A549 (cell line): ENCODE results near the gene NBEAL2. TPM values are rescaled to one million over a fixed set of nuclear protein-coding genes. Genes with fewer than 3 reads are reported as not detected.
A peak's percentile ranks its signal among the peaks of the same experiment; 100 is the strongest.

ENCODE experiments used
- ATAC-seq, 2 experiments: fragments of 200-7000 bp in 1 of 2; fragments of >200 bp in 1 of 2; cut with Nextera tagmentation in 1 of 2; cut with Tn5 transposase in 1 of 2; 3 replicates each; pipeline versions ENCODE4 v1.8.0 to v1.9.1; 2018 to 2020; ENCODE audit warnings: mild to moderate bottlenecking in 1 of 2, moderate library complexity in 1 of 2
- CTCF ChIA-PET: fragments of 300-600 bp; sonication (Branson Sonifier 250); formaldehyde crosslinking; extraction: SDS; loops from one replicate; lab custom pipeline; 2021; ENCODE audit warnings: antibody characterized with exemption, inconsistent platforms; lab: Yijun Ruan, JAX
- POLR2A ChIA-PET: fragments of 350-600 bp; formaldehyde crosslinking; extraction: SDS; loops from one replicate; lab custom pipeline; 2021; ENCODE audit warnings: antibody characterized with exemption, inconsistent platforms; lab: Yijun Ruan, JAX
- DNase-seq, 2 experiments: peaks; one replicate each; pipeline versions ENCODE4 v3.0.0 to v3.0.0-alpha.2; 2011 to 2016; ENCODE audit warnings: low read depth in 1 of 2, low spot score in 1 of 2
- FAIRE-seq: peaks from 2 replicates; lab custom pipeline; 2011; peaks lifted over from hg19 to GRCh38; lab: Jason Lieb, UNC
- H3K27ac ChIP-seq, 2 experiments: fragments of >200 bp; sonication (Bioruptor Twin); formaldehyde crosslinking; 3 replicates each; pipeline ENCODE4 v1.5.1; 2016 to 2017
- H3K4me1 ChIP-seq: fragments of >200 bp; sonication (Bioruptor Twin); formaldehyde crosslinking; 3 replicates; pipeline ENCODE4 v1.6.1; 2016
- H3K4me2 ChIP-seq: fragments of >200 bp; sonication (Bioruptor Twin); formaldehyde crosslinking; 3 replicates; pipeline ENCODE4 v1.6.1; 2016
- H3K4me3 ChIP-seq: fragments of >200 bp; sonication (Bioruptor Twin); formaldehyde crosslinking; 3 replicates; pipeline ENCODE4 v1.5.1; 2016
- H3K9me3 ChIP-seq: fragments of >200 bp; sonication (Bioruptor Twin); formaldehyde crosslinking; 3 replicates; pipeline ENCODE4 v1.6.1; 2016
- CEBPB ChIP-seq, 2 experiments: fragments of >200 bp in 1 of 2; sonication (Bioruptor Twin) in 1 of 2; formaldehyde crosslinking in 1 of 2; IDR thresholded peaks; 2 replicates each; pipeline ENCODE4 v1.6.1; 2012 to 2016
- CHD2 ChIP-seq: fragments of 150-350 bp; IDR thresholded peaks from 2 replicates; pipeline ENCODE4 v1.6.1; 2014; ENCODE audit warnings: low read length; ENCODE audit not compliant: partially characterized antibody
- CHD4 ChIP-seq: fragments of 200-600 bp; sonication (generic); IDR thresholded peaks from 2 replicates; pipeline ENCODE4 v1.6.1; 2016; ENCODE audit warnings: antibody characterized with exemption, mild to moderate bottlenecking, borderline replicate concordance
- EP300 ChIP-seq, 2 experiments: fragments of >200 bp; sonication (Bioruptor Twin); formaldehyde crosslinking; IDR thresholded peaks; 2 replicates in 1 of 2; 3 replicates in 1 of 2; pipeline ENCODE4 v1.6.1; 2016 to 2017
- ESRRA ChIP-seq: fragments of 150-350 bp; IDR thresholded peaks from 2 replicates; pipeline ENCODE4 v1.6.1; 2014; ENCODE audit warnings: mild to moderate bottlenecking, low read length, borderline replicate concordance
- FOSB ChIP-seq: fragments of 250-450 bp; sonication (Bioruptor Pico); IDR thresholded peaks from 2 replicates; pipeline ENCODE4 v1.5.0; 2020; ENCODE audit warnings: mild to moderate bottlenecking, moderate library complexity
- FOSL2 ChIP-seq, 2 experiments: fragments of 450-650 bp in 1 of 2; fragments of >200 bp in 1 of 2; sonication (Bioruptor Twin) in 1 of 2; formaldehyde crosslinking; IDR thresholded peaks; 2 replicates each; pipeline versions ENCODE4 v1.5.0 to v1.6.1; 2016 to 2020; ENCODE audit warnings: mild to moderate bottlenecking in 1 of 2, moderate library complexity in 1 of 2
- GATA3 ChIP-seq: IDR thresholded peaks from 2 replicates; pipeline ENCODE4 v1.6.1; 2012; ENCODE audit warnings: borderline replicate concordance
- HEYL ChIP-seq: fragments of 250-450 bp; sonication (Bioruptor Pico); IDR thresholded peaks from 2 replicates; pipeline ENCODE4 v1.8.0; 2021; ENCODE audit warnings: mild to moderate bottlenecking, moderate library complexity
- KDM5A ChIP-seq: fragments of 200-600 bp; sonication (generic); IDR thresholded peaks from 2 replicates; pipeline ENCODE4 v1.6.1; 2016; ENCODE audit warnings: antibody characterized with exemption, mild to moderate bottlenecking
- MYC ChIP-seq: IDR thresholded peaks from 2 replicates; pipeline ENCODE4 v1.6.1; 2012; ENCODE audit warnings: mild to moderate bottlenecking, inconsistent platforms, low read length, improper control_type of control experiment, borderline replicate concordance
- POLR2A ChIP-seq: IDR thresholded peaks from 2 replicates; pipeline ENCODE4 v1.6.1; 2012; ENCODE audit warnings: mild to moderate bottlenecking, low read length
- RCOR1 ChIP-seq: fragments of 150-350 bp; IDR thresholded peaks from 2 replicates; pipeline ENCODE4 v1.6.1; 2014; ENCODE audit warnings: antibody characterized with exemption, low read length, low read depth
- RNF2 ChIP-seq: fragments of 200-600 bp; sonication (generic); IDR thresholded peaks from 2 replicates; pipeline ENCODE4 v1.6.1; 2016; ENCODE audit warnings: low read depth, mild to moderate bottlenecking, antibody characterized with exemption, moderate library complexity, borderline replicate concordance
- TFCP2L1 ChIP-seq: fragments of 250-450 bp; sonication (Bioruptor Pico); IDR thresholded peaks from 2 replicates; pipeline ENCODE4 v1.5.0; 2021; ENCODE audit warnings: mild to moderate bottlenecking
- TP53 ChIP-seq: fragments of 250-450 bp; sonication (Bioruptor Pico); IDR thresholded peaks from 2 replicates; pipeline ENCODE4 v1.5.0; 2021; ENCODE audit warnings: mild to moderate bottlenecking, moderate library complexity
- ZSCAN20 ChIP-seq: fragments of 250-450 bp; sonication (Bioruptor Pico); IDR thresholded peaks from 2 replicates; pipeline ENCODE4 v1.8.0; 2022; ENCODE audit warnings: mild to moderate bottlenecking, moderate library complexity
- WGBS: methylation state at CpG from one replicate; pipeline ENCODE4 v1.1.6; 2017; ENCODE audit errors: missing lambda C conversion rate; 5-methylcytosine and 5-hydroxymethylcytosine counted together
- polyA plus RNA-seq, 4 experiments: library from polyadenylated mRNA; depleted of rRNA in 3 of 4; stranded (reverse); fragments of >200 nt; fragmentation: RNase III in 1 of 4; extraction: RNeasy Plus Mini Kit Qiagen cat#74134 plus additional on column Dnase treatment in 1 of 4; gene quantifications; 2 replicates in 3 of 4; 3 replicates in 1 of 4; pipeline ENCODE4 v1.2.3, GENCODE V29; 2011 to 2017
- TF ChIP-seq, protein P1 (sequence below): fragments of >200 bp; sonication (Bioruptor Twin); formaldehyde crosslinking; IDR thresholded peaks from 3 replicates; pipeline ENCODE4 v1.5.1; 2016
- TF ChIP-seq, protein P2 (sequence below): fragments of 200-600 bp; sonication (generic); IDR thresholded peaks from 2 replicates; pipeline ENCODE4 v1.6.1; 2016; ENCODE audit warnings: antibody characterized with exemption, mild to moderate bottlenecking, moderate library complexity
- TF ChIP-seq, protein P3 (sequence below): IDR thresholded peaks from 2 replicates; pipeline ENCODE4 v1.6.1; 2012
- TF ChIP-seq, protein P4 (sequence below): fragments of >200 bp; sonication (Bioruptor Twin); formaldehyde crosslinking; IDR thresholded peaks from 2 replicates; pipeline ENCODE4 v1.6.1; 2016

Gene NBEAL2
- polyA plus RNA-seq, 2 of the 4 experiments (the other 2 are of a cell fraction) = 9.6 to 47.3 TPM

DNA sequence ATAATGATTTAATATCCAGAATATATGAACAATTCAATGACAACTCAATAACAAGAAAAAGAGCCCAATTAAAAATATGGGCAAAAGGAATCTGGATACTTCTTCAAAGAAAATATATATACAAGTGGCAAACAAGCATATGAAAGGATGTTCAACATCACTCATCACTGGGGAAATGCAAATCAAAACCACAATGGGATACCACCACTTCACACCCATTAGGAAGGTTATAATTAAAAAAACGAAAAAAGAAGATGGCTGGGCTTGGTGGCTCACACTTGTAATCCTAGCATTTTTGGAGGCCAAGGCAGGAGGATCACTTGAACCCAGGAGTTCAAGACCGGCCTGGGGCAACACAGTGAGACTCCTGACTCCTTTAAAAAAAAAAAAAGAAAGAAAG is 7.1 kb upstream of the NBEAL2 start:
- POLR2A ChIA-PET = no interaction called here
- Histone ChIP-seq H3K4me3 (no peak overlapping the region), H3K4me2 (peak overlapping the region; percentile 19; the same call in 1 of the 3 replicates), H3K4me1 (peaks cover 66% of the 10 kb centered on the region), H3K27ac (no peak overlapping the region; a peak in 1 of 6 replicates), H3K9me3 (no peaks in the 10 kb centered on the region)
- TF ChIP-seq CHD4 (no peak), FOSB (CRISPR knock-in tag) (no peak), CHD2 (no peak), POLR2A (no peak), TFCP2L1 (CRISPR knock-in tag) (no peak), MYC (no peak), HEYL (no peak)
- TF ChIP-seq, protein P1, sequence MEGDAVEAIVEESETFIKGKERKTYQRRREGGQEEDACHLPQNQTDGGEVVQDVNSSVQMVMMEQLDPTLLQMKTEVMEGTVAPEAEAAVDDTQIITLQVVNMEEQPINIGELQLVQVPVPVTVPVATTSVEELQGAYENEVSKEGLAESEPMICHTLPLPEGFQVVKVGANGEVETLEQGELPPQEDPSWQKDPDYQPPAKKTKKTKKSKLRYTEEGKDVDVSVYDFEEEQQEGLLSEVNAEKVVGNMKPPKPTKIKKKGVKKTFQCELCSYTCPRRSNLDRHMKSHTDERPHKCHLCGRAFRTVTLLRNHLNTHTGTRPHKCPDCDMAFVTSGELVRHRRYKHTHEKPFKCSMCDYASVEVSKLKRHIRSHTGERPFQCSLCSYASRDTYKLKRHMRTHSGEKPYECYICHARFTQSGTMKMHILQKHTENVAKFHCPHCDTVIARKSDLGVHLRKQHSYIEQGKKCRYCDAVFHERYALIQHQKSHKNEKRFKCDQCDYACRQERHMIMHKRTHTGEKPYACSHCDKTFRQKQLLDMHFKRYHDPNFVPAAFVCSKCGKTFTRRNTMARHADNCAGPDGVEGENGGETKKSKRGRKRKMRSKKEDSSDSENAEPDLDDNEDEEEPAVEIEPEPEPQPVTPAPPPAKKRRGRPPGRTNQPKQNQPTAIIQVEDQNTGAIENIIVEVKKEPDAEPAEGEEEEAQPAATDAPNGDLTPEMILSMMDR = no peak
- TF ChIP-seq, protein P2, sequence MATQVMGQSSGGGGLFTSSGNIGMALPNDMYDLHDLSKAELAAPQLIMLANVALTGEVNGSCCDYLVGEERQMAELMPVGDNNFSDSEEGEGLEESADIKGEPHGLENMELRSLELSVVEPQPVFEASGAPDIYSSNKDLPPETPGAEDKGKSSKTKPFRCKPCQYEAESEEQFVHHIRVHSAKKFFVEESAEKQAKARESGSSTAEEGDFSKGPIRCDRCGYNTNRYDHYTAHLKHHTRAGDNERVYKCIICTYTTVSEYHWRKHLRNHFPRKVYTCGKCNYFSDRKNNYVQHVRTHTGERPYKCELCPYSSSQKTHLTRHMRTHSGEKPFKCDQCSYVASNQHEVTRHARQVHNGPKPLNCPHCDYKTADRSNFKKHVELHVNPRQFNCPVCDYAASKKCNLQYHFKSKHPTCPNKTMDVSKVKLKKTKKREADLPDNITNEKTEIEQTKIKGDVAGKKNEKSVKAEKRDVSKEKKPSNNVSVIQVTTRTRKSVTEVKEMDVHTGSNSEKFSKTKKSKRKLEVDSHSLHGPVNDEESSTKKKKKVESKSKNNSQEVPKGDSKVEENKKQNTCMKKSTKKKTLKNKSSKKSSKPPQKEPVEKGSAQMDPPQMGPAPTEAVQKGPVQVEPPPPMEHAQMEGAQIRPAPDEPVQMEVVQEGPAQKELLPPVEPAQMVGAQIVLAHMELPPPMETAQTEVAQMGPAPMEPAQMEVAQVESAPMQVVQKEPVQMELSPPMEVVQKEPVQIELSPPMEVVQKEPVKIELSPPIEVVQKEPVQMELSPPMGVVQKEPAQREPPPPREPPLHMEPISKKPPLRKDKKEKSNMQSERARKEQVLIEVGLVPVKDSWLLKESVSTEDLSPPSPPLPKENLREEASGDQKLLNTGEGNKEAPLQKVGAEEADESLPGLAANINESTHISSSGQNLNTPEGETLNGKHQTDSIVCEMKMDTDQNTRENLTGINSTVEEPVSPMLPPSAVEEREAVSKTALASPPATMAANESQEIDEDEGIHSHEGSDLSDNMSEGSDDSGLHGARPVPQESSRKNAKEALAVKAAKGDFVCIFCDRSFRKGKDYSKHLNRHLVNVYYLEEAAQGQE = no peak
- 82% methylated on average over 2 of the region's 2 CpGs for WGBS
- no peak for DNase-seq
- no peak for ATAC-seq
- no peak for FAIRE-seq
- CTCF ChIA-PET = interaction anchor here (0.6 kb wide), 1 partner anchor 659 kb away, joined by 3 read pairs; no protein-coding TSS in a partner anchor

DNA sequence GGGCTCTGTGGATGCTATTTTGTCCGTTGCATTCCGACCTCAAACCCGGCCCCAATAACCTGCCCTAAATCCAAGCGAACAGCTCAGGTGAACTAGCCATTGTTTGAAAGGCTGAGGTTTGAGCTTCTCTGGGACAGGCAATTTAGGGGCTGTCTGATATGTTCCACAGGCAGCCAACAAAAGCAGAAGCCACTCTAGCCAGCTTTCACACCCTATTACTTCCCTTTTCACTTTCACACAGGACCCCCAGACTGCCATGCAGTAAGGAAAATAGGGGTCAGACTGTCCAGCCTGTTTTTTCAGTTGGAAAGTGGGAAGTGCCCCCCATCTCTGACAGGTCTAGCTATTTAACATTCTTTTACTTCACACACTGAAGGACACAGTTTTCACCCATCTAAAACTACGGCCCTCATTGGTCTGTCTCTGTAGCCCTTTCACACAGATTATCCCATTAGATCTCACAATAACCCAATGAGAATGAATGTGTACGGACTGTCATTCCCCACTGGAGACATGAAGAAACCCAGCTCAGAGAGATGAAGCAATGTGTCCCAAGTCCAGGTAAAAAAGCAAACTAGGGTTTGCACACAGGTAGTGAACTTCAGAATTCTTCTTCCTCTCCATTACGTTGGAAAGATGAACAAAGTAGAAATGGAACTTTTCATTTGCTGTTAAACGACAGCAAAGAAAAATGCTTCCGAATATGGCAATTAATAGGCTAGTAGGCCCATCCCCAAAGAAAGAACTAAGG is 4.9 kb upstream of the NBEAL2 start:
- CTCF ChIA-PET = interaction anchor here (0.6 kb wide), 1 partner anchor 50 kb away, joined by 3 read pairs; no protein-coding TSS in a partner anchor
- H3K4me3 ChIP-seq = peak overlapping the region; percentile 74; the same call in 2 of the 3 replicates
- 88% methylated on average over 9 of the region's 9 CpGs for WGBS
- FAIRE-seq (no peak), DNase-seq (no peak)
- H3K27ac ChIP-seq = peak overlapping the region in 1 of 2 experiments; percentile 91; a peak in 1 of 6 replicates
- TF ChIP-seq EP300 (IDR thresholded peaks at IDR 0.05) (no peak), POLR2A (no peak), RNF2 (no peak), CEBPB (IDR thresholded peaks at IDR 0.05) (no peak), ZSCAN20 (CRISPR knock-in tag) (no peak), FOSL2 (IDR thresholded peaks at IDR 0.05) (no peak), FOSL2 (CRISPR knock-in tag; IDR thresholded peaks at IDR 0.05) (no peak), MYC (no peak), KDM5A (no peak), ESRRA (no peak), FOSB (CRISPR knock-in tag) (no peak), TP53 (CRISPR knock-in tag) (no peak), HEYL (no peak), GATA3 (no peak), RCOR1 (no peak)
- TF ChIP-seq, protein P3, sequence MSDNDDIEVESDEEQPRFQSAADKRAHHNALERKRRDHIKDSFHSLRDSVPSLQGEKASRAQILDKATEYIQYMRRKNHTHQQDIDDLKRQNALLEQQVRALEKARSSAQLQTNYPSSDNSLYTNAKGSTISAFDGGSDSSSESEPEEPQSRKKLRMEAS = no peak
- TF ChIP-seq, protein P4, sequence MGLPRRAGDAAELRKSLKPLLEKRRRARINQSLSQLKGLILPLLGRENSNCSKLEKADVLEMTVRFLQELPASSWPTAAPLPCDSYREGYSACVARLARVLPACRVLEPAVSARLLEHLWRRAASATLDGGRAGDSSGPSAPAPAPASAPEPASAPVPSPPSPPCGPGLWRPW = no peak
- TF ChIP-seq, all 56 proteins: peak for 0
- peaks cover 61% of the 10 kb centered on the region for H3K4me1 ChIP-seq
- POLR2A ChIA-PET = no interaction called here
- ATAC-seq = no peak
- H3K4me2 ChIP-seq = peak overlapping the region; percentile 66
- H3K9me3 ChIP-seq = no peaks in the 10 kb centered on the region
